MM.1S (cell line): ENCODE results near the gene MAP7D1.

Source experiments
- DNase-seq: peaks from one replicate; pipeline ENCODE4 v3.0.0-alpha.2; 2015
- H2AFZ ChIP-seq: fragments of 300-600 bp; sonication (generic); 2 replicates; pipeline ENCODE4 v1.6.0; 2016; ENCODE audit warnings: antibody characterized with exemption, low read length
- H3F3A ChIP-seq: fragments of 300-600 bp; sonication (generic); 2 replicates; pipeline ENCODE4 v1.6.1; 2016; ENCODE audit warnings: mild to moderate bottlenecking, antibody characterized with exemption, low read length, moderate library complexity, mixed read lengths; ENCODE audit not compliant: insufficient read depth
- H3K27ac ChIP-seq: fragments of 300-600 bp; sonication (generic); 2 replicates; pipeline ENCODE4 v1.5.1; 2016; ENCODE audit warnings: mild to moderate bottlenecking, low read length
- H3K27me3 ChIP-seq: fragments of 300-600 bp; sonication (generic); replicated peaks from 2 replicates; pipeline ENCODE4 v1.6.0; 2016; ENCODE audit warnings: low read length; ENCODE audit not compliant: insufficient read depth
- H3K36me3 ChIP-seq: fragments of 300-600 bp; sonication (generic); replicated peaks from 2 replicates; pipeline ENCODE4 v1.6.1; 2016; ENCODE audit warnings: mild to moderate bottlenecking, low read length, mixed read lengths; ENCODE audit not compliant: insufficient read depth
- H3K4me1 ChIP-seq: fragments of 300-600 bp; sonication (generic); 2 replicates; pipeline ENCODE4 v1.6.1; 2016; ENCODE audit warnings: low read length, mixed read lengths
- H3K4me2 ChIP-seq: fragments of 300-600 bp; sonication (generic); 2 replicates; pipeline ENCODE4 v1.6.0; 2016; ENCODE audit warnings: low read depth, low read length
- H3K4me3 ChIP-seq: fragments of 300-600 bp; sonication (generic); 2 replicates; pipeline ENCODE4 v1.5.1; 2016; ENCODE audit warnings: low read length, mixed read lengths
- H3K79me2 ChIP-seq: fragments of 300-600 bp; sonication (generic); 2 replicates; pipeline ENCODE4 v1.6.1; 2016; ENCODE audit warnings: mixed run types, low read length, mixed read lengths
- H3K9ac ChIP-seq: fragments of 300-600 bp; sonication (generic); 2 replicates; pipeline ENCODE4 v1.6.1; 2016; ENCODE audit warnings: low read length, mixed read lengths
- H3K9me2 ChIP-seq: fragments of 300-600 bp; sonication (generic); replicated peaks from 2 replicates; pipeline ENCODE4 v1.6.1; 2016; ENCODE audit warnings: mild to moderate bottlenecking, low read length, mixed read lengths; ENCODE audit not compliant: insufficient read depth
- H3K9me3 ChIP-seq: fragments of 300-600 bp; sonication (generic); replicated peaks from 2 replicates; pipeline ENCODE4 v1.6.1; 2016; ENCODE audit warnings: mild to moderate bottlenecking, low read length, mixed read lengths; ENCODE audit not compliant: insufficient read depth
- H4K20me1 ChIP-seq: fragments of 300-600 bp; sonication (generic); 2 replicates; pipeline ENCODE4 v1.6.1; 2016; ENCODE audit warnings: mild to moderate bottlenecking, low read length, moderate library complexity, mixed read lengths; ENCODE audit not compliant: insufficient read depth
- CTCF ChIP-seq: fragments of 300-600 bp; sonication (generic); IDR thresholded peaks from 2 replicates; pipeline ENCODE4 v1.5.1; 2016; ENCODE audit warnings: antibody characterized with exemption, low read length, mixed read lengths
- EZH2 ChIP-seq: fragments of 300-600 bp; sonication (generic); optimal IDR thresholded peaks from 2 replicates; pipeline ENCODE3; 2017; ENCODE audit warnings: low read depth, mild to moderate bottlenecking, antibody characterized with exemption, low read length, mixed read lengths
- EZH2phosphoT487 ChIP-seq: fragments of 300-600 bp; sonication (generic); IDR thresholded peaks from 2 replicates; pipeline ENCODE4 v1.6.1; 2018; ENCODE audit warnings: antibody characterized with exemption, low read length

MAP7D1 gene

DNA sequence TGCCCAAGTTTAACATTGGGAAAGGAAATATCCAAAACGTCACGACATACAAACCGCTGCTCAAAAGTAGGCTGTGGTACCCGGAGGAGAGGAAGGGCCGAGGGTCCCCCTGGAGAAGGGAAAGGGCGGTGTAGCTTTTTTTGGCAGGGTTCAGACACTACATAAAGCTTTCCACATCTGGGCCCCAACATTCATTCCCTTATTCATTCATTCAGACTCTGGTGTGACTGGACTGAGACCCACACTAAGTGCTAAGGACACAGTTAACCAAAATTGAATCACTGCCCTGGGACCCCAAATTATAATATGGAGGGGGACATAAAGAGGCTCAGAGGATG lies 20.7 kb upstream of the MAP7D1 start:
- DNase-seq: no peak
- H3K4me2 ChIP-seq: no peak overlapping the region
- H3K79me2 ChIP-seq: peaks cover 9% of the 10 kb centered on the region; the same call in 1 of the 2 replicates
- H2AFZ ChIP-seq: no peak overlapping the region
- no peak overlapping the region for H3K27ac ChIP-seq
- no peak overlapping the region for H3K9ac ChIP-seq
- H3K9me3 ChIP-seq: no peaks in the 10 kb centered on the region
- H3K4me1 ChIP-seq: no peaks in the 10 kb centered on the region
- 0 out of 2 replicates have a peak, but pooled peaks cover 4% of the 10 kb centered on the region for H3K36me3 ChIP-seq
- H3K27me3 ChIP-seq: no peaks in the 10 kb centered on the region
- no peak overlapping the region for H3K4me3 ChIP-seq
- no peaks in the 10 kb centered on the region for H4K20me1 ChIP-seq
- H3F3A ChIP-seq: no peaks in the 10 kb centered on the region
- no peaks in the 10 kb centered on the region for H3K9me2 ChIP-seq
- no peak for TF ChIP-seq EZH2

DNA sequence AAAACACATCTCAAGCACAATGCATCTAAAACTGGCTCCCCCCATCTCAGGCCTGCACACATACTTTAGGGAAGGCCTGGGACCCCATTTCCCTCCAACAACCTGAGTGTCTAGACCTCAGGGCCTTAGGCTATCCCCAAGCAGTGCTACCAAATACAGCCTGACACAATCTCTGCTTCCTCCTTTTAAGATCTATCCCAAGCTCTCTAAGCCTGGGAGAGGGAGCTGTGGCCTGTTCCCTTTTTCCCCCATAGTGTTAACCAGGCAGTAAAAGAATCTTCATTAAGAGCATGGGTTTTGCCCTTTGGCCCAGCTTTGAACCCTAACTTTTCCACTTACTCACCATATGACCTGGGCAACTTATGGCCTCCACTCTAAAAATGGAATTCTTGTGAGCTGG lies 20.2 kb upstream of the MAP7D1 start:
- Histone ChIP-seq H3K9me3 (no peaks in the 10 kb centered on the region), H2AFZ (no peak overlapping the region), H4K20me1 (no peaks in the 10 kb centered on the region), H3K4me3 (no peak overlapping the region), H3K9ac (no peak overlapping the region), H3K27ac (no peak overlapping the region), H3K27me3 (no peaks in the 10 kb centered on the region), H3K4me1 (no peaks in the 10 kb centered on the region), H3K9me2 (no peaks in the 10 kb centered on the region), H3K36me3 (0 out of 2 replicates have a peak, but pooled peaks cover 4% of the 10 kb centered on the region), H3K79me2 (peaks cover 9% of the 10 kb centered on the region; the same call in 1 of the 2 replicates), H3K4me2 (no peak overlapping the region), H3F3A (no peaks in the 10 kb centered on the region)
- DNase-seq: no peak
- TF ChIP-seq EZH2phosphoT487 (no peak), CTCF (no peak), EZH2 (no peak)

DNA sequence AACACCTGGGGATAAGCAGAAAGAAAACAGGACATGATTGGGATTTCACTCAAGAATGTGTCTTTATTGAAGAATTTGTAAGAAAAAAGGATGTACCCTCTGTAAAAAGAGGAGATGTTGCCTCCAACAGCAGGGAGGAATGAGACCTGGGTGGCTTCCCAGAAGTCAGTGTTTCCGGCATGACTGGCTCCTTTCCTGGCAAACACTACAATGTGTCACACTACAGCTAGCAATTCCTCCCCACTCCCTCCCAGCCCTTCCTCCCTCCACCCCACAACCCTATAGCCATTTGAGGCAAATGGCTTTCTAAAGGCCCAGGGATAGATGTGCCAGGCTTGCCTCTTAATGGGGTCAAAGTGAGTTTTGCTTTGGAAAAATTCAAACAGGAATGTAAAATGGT lies 19.4 kb upstream of the MAP7D1 start:
- no peaks in the 10 kb centered on the region for H3F3A ChIP-seq

More for the DNA sequence above, 19.4 kb upstream of the MAP7D1 start:
- H3K4me3 ChIP-seq: no peak overlapping the region
- no peak overlapping the region for H3K9ac ChIP-seq
- H3K27me3 ChIP-seq: no peaks in the 10 kb centered on the region
- H4K20me1 ChIP-seq: no peaks in the 10 kb centered on the region
- no peak overlapping the region for H3K4me2 ChIP-seq
- 0 out of 2 replicates have a peak, but pooled peaks cover 4% of the 10 kb centered on the region for H3K36me3 ChIP-seq
- H3K4me1 ChIP-seq: no peaks in the 10 kb centered on the region
- no peak for DNase-seq
- H3K9me3 ChIP-seq: no peaks in the 10 kb centered on the region
- TF ChIP-seq EZH2 (no peak), CTCF (no peak), EZH2phosphoT487 (no peak)
- H2AFZ ChIP-seq: no peak overlapping the region
- H3K9me2 ChIP-seq: no peaks in the 10 kb centered on the region
- peaks cover 15% of the 10 kb centered on the region for H3K79me2 ChIP-seq
- H3K27ac ChIP-seq: no peak overlapping the region
